Stomach (tissue), 4 donors: ENCODE measurements around the gene DNAJC1.

Source experiments
- POLR2A ChIP-seq, 4 donors: fragments of 450-650 bp; IDR thresholded peaks; one replicate each; pipeline ENCODE4 v1.6.1; 2016; ENCODE audit warnings: antibody characterized with exemption in 4 of 4, control low read depth in 2 of 4, mild to moderate bottlenecking in 1 of 4, moderate library complexity in 1 of 4
- POLR2AphosphoS5 ChIP-seq, 3 donors: sonication (generic); formaldehyde crosslinking; IDR thresholded peaks; one replicate each; pipeline ENCODE4 v1.6.1; 2016; ENCODE audit warnings: antibody characterized with exemption in 3 of 3
- TF ChIP-seq, protein P1 (sequence below), 7 experiments: fragments of 450-650 bp in 4 of 7; fragments of 200-600 bp in 3 of 7; sonication (generic) in 3 of 7; IDR thresholded peaks; one replicate each; pipeline ENCODE4 v1.5.1; 2016 to 2019; ENCODE audit warnings: antibody characterized with exemption in 7 of 7, control low read depth in 2 of 7, mild to moderate bottlenecking in 1 of 7

DNA sequence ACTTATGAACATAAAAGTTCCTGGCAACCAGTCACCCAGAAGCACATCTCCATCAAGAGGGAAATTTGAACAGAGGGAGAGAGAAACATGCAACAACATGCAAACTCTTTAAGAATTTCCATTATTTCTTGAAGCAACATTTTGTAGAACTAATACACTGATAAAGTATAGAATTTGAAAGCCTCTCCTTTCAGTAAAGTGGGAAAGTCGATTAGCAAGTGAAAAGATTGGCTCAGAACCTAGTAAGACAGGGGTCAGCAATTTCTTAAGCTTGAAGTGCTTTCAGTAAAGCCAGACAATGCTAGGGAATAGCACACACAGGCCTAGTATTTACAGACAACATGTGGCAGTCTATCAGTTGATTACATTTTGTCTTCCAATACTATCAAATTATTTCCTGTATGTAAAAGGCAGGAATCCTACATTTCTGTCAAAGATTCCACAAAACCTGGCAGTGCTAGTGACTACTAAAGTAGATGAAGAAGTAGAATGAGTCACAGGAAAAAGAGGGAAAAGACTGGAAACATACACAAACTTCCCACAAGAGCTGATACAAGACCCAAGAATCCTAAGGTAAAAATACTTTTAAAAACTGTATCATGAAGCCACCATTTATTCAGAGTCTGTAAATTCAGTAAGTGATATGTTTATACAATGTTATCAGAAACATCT is 25.2 kb downstream of the DNAJC1 start:
- TF ChIP-seq, protein P1, sequence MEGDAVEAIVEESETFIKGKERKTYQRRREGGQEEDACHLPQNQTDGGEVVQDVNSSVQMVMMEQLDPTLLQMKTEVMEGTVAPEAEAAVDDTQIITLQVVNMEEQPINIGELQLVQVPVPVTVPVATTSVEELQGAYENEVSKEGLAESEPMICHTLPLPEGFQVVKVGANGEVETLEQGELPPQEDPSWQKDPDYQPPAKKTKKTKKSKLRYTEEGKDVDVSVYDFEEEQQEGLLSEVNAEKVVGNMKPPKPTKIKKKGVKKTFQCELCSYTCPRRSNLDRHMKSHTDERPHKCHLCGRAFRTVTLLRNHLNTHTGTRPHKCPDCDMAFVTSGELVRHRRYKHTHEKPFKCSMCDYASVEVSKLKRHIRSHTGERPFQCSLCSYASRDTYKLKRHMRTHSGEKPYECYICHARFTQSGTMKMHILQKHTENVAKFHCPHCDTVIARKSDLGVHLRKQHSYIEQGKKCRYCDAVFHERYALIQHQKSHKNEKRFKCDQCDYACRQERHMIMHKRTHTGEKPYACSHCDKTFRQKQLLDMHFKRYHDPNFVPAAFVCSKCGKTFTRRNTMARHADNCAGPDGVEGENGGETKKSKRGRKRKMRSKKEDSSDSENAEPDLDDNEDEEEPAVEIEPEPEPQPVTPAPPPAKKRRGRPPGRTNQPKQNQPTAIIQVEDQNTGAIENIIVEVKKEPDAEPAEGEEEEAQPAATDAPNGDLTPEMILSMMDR (IDR thresholded peaks at IDR 0.05): no peak
- no peak for TF ChIP-seq POLR2A (IDR thresholded peaks at IDR 0.05)
- no peak for TF ChIP-seq POLR2AphosphoS5 (IDR thresholded peaks at IDR 0.05)
